MM.1S (cell line): Measurements from ENCODE around the gene PTPRD.

ENCODE experiments used
- DNase-seq: peaks from one replicate; pipeline ENCODE4 v3.0.0-alpha.2; 2015
- H2AFZ ChIP-seq: fragments of 300-600 bp; sonication (generic); 2 replicates; pipeline ENCODE4 v1.6.0; 2016; ENCODE audit warnings: antibody characterized with exemption, low read length
- H3F3A ChIP-seq: fragments of 300-600 bp; sonication (generic); 2 replicates; pipeline ENCODE4 v1.6.1; 2016; ENCODE audit warnings: mild to moderate bottlenecking, antibody characterized with exemption, low read length, moderate library complexity, mixed read lengths; ENCODE audit not compliant: insufficient read depth
- H3K27ac ChIP-seq: fragments of 300-600 bp; sonication (generic); 2 replicates; pipeline ENCODE4 v1.5.1; 2016; ENCODE audit warnings: mild to moderate bottlenecking, low read length
- H3K27me3 ChIP-seq: fragments of 300-600 bp; sonication (generic); replicated peaks from 2 replicates; pipeline ENCODE4 v1.6.0; 2016; ENCODE audit warnings: low read length; ENCODE audit not compliant: insufficient read depth
- H3K36me3 ChIP-seq: fragments of 300-600 bp; sonication (generic); replicated peaks from 2 replicates; pipeline ENCODE4 v1.6.1; 2016; ENCODE audit warnings: mild to moderate bottlenecking, low read length, mixed read lengths; ENCODE audit not compliant: insufficient read depth
- H3K4me1 ChIP-seq: fragments of 300-600 bp; sonication (generic); 2 replicates; pipeline ENCODE4 v1.6.1; 2016; ENCODE audit warnings: low read length, mixed read lengths
- H3K4me2 ChIP-seq: fragments of 300-600 bp; sonication (generic); 2 replicates; pipeline ENCODE4 v1.6.0; 2016; ENCODE audit warnings: low read depth, low read length
- H3K4me3 ChIP-seq: fragments of 300-600 bp; sonication (generic); 2 replicates; pipeline ENCODE4 v1.5.1; 2016; ENCODE audit warnings: low read length, mixed read lengths
- H3K79me2 ChIP-seq: fragments of 300-600 bp; sonication (generic); 2 replicates; pipeline ENCODE4 v1.6.1; 2016; ENCODE audit warnings: mixed run types, low read length, mixed read lengths
- H3K9ac ChIP-seq: fragments of 300-600 bp; sonication (generic); 2 replicates; pipeline ENCODE4 v1.6.1; 2016; ENCODE audit warnings: low read length, mixed read lengths
- H3K9me2 ChIP-seq: fragments of 300-600 bp; sonication (generic); replicated peaks from 2 replicates; pipeline ENCODE4 v1.6.1; 2016; ENCODE audit warnings: mild to moderate bottlenecking, low read length, mixed read lengths; ENCODE audit not compliant: insufficient read depth
- H3K9me3 ChIP-seq: fragments of 300-600 bp; sonication (generic); replicated peaks from 2 replicates; pipeline ENCODE4 v1.6.1; 2016; ENCODE audit warnings: mild to moderate bottlenecking, low read length, mixed read lengths; ENCODE audit not compliant: insufficient read depth
- H4K20me1 ChIP-seq: fragments of 300-600 bp; sonication (generic); 2 replicates; pipeline ENCODE4 v1.6.1; 2016; ENCODE audit warnings: mild to moderate bottlenecking, low read length, moderate library complexity, mixed read lengths; ENCODE audit not compliant: insufficient read depth
- EZH2 ChIP-seq: fragments of 300-600 bp; sonication (generic); optimal IDR thresholded peaks from 2 replicates; pipeline ENCODE3; 2017; ENCODE audit warnings: low read depth, mild to moderate bottlenecking, antibody characterized with exemption, low read length, mixed read lengths
- EZH2phosphoT487 ChIP-seq: fragments of 300-600 bp; sonication (generic); IDR thresholded peaks from 2 replicates; pipeline ENCODE4 v1.6.1; 2018; ENCODE audit warnings: antibody characterized with exemption, low read length
- TF ChIP-seq, protein P1 (sequence below): fragments of 300-600 bp; sonication (generic); IDR thresholded peaks from 2 replicates; pipeline ENCODE4 v1.5.1; 2016; ENCODE audit warnings: antibody characterized with exemption, low read length, mixed read lengths

PTPRD gene

DNA sequence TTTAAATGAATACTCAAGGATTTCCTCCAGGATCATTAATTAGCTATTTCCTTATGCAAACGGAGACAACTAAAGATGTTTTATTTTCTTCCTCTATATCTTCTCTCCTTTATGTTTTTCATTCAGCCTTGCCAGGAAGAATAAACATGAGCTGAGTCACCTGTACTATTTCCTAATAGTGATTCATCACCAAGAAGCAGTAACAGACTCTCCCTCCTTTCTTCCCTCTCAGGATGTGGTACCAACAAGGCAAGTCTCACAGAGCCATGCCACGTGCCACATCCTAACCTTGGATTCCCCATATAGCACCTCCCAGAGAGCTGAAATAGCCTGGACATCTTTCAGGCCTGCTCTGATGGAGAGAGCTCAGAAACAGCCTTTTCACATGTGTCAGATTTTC is 2054.6 kb downstream of the PTPRD start:
- Histone ChIP-seq H3K4me2 (no peak overlapping the region), H3K27ac (no peak overlapping the region)

DNA sequence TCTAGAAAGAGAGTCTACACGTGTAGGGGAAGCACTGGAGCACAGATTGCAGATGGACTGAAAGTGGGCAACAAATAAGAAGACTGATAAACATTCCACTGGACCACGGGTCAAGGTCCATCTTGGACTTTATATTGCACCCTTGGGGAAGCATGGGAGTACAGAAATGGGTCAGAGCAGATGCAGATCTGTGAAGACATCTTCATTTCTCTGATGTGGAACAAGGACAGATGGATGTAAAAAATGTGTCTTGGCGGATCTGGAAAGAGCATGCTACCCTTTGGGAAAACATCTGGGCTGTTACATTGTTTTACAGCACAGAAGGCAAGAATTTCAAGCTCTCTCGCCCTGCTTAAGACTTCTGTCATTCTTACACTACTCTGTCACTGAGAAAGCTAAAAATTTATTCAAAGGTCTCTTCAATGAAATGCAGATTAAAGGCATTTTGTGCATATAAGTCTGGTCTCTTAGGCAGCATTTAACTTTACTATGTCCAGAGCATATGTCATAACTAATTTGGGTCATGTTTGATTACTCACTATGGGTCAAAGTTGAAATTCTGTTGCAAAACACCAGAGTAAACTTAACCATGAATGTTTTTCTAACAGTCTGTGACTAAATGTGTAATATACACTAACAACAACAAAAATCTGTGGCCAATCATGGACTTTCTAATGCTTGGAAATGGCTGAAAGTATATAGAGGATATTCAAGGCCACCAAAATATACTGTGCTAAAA is 2056.9 kb downstream of the PTPRD start:
- Histone ChIP-seq H3F3A (no peaks in the 10 kb centered on the region), H3K4me1 (no peaks in the 10 kb centered on the region), H3K36me3 (no peaks in the 10 kb centered on the region), H2AFZ (no peak overlapping the region), H3K79me2 (no peaks in the 10 kb centered on the region), H3K27ac (no peak overlapping the region), H3K27me3 (no peaks in the 10 kb centered on the region), H3K9me3 (no peaks in the 10 kb centered on the region), H3K9me2 (no peaks in the 10 kb centered on the region), H3K4me2 (no peak overlapping the region), H3K4me3 (no peak overlapping the region), H3K9ac (no peak overlapping the region), H4K20me1 (no peaks in the 10 kb centered on the region)
- TF ChIP-seq, protein P1, sequence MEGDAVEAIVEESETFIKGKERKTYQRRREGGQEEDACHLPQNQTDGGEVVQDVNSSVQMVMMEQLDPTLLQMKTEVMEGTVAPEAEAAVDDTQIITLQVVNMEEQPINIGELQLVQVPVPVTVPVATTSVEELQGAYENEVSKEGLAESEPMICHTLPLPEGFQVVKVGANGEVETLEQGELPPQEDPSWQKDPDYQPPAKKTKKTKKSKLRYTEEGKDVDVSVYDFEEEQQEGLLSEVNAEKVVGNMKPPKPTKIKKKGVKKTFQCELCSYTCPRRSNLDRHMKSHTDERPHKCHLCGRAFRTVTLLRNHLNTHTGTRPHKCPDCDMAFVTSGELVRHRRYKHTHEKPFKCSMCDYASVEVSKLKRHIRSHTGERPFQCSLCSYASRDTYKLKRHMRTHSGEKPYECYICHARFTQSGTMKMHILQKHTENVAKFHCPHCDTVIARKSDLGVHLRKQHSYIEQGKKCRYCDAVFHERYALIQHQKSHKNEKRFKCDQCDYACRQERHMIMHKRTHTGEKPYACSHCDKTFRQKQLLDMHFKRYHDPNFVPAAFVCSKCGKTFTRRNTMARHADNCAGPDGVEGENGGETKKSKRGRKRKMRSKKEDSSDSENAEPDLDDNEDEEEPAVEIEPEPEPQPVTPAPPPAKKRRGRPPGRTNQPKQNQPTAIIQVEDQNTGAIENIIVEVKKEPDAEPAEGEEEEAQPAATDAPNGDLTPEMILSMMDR, result no peak
- TF ChIP-seq EZH2phosphoT487 (no peak), EZH2 (no peak)
- no peak for DNase-seq

More for the DNA sequence above, 2054.6 kb downstream of the PTPRD start:
- TF ChIP-seq EZH2 (no peak), EZH2phosphoT487 (no peak)
- TF ChIP-seq, protein P1, result no peak
- Histone ChIP-seq H3K9me2 (no peaks in the 10 kb centered on the region), H3K4me3 (no peak overlapping the region), H3K9ac (no peak overlapping the region), H3K79me2 (no peaks in the 10 kb centered on the region), H3F3A (no peaks in the 10 kb centered on the region), H3K36me3 (no peaks in the 10 kb centered on the region), H3K27me3 (no peaks in the 10 kb centered on the region), H3K4me1 (no peaks in the 10 kb centered on the region), H4K20me1 (no peaks in the 10 kb centered on the region), H3K9me3 (no peaks in the 10 kb centered on the region), H2AFZ (no peak overlapping the region)
- no peak for DNase-seq

DNA sequence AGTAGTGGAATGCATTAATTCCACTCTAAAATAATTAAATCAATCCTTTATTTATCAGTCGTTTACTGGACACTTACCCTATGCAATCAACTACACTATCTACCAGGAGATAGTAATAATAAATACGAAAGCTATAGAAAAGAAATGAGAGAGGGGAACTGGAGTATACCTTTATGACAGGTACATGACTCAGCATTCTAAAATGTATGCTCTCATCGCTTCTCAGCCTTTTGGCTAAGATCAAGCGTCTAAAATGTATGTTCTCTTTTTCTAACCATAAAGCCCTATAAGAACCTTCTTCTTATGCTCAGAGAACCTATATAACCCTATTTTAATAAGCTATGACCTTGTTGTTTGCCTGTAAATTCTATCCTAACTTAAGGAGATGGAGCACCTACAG is 2059.4 kb downstream of the PTPRD start:
- no peak overlapping the region for H2AFZ ChIP-seq
- DNase-seq, result no peak
- H3K79me2 ChIP-seq, result no peaks in the 10 kb centered on the region
- H3K27ac ChIP-seq, result no peak overlapping the region
- H4K20me1 ChIP-seq, result no peaks in the 10 kb centered on the region
- H3K36me3 ChIP-seq, result no peaks in the 10 kb centered on the region
- H3K27me3 ChIP-seq, result no peaks in the 10 kb centered on the region
- no peaks in the 10 kb centered on the region for H3K4me1 ChIP-seq
- no peak overlapping the region for H3K4me2 ChIP-seq
- H3K9me2 ChIP-seq, result no peaks in the 10 kb centered on the region
- H3K4me3 ChIP-seq, result no peak overlapping the region
- TF ChIP-seq EZH2phosphoT487 (no peak), EZH2 (no peak)
- TF ChIP-seq, protein P1, result no peak
- H3K9me3 ChIP-seq, result no peaks in the 10 kb centered on the region
- H3K9ac ChIP-seq, result no peak overlapping the region
- no peaks in the 10 kb centered on the region for H3F3A ChIP-seq
